ENCODE data around the gene JMJD8.

GRCh38 chr16:659618-660017, 24.5 kb downstream of the JMJD8 start:
- TF ChIP-seq REST (IDR thresholded peaks at IDR 0.05; ENCODE audit: insufficient read depth in 1 of 2, low read depth in 2 of 2, low read length in 2 of 2) (no peak), SIN3A (IDR thresholded peaks at IDR 0.05; ENCODE audit: borderline replicate concordance, insufficient read depth, low read length) (no peak)

All from PFSK-1 (cell line).